ELF-1 (cell line): ENCODE data around the gene SEMA3A.

ENCODE experiments used
- DNase-seq: peaks from one replicate; pipeline ENCODE4 v3.0.0-alpha.2; 2016; ENCODE audit warnings: low read depth, low spot score

Gene SEMA3A

GRCh38 chr7:83936056-83936708 lies 258.4 kb downstream of the SEMA3A start:
- peak; percentile 44 for DNase-seq

DNA sequence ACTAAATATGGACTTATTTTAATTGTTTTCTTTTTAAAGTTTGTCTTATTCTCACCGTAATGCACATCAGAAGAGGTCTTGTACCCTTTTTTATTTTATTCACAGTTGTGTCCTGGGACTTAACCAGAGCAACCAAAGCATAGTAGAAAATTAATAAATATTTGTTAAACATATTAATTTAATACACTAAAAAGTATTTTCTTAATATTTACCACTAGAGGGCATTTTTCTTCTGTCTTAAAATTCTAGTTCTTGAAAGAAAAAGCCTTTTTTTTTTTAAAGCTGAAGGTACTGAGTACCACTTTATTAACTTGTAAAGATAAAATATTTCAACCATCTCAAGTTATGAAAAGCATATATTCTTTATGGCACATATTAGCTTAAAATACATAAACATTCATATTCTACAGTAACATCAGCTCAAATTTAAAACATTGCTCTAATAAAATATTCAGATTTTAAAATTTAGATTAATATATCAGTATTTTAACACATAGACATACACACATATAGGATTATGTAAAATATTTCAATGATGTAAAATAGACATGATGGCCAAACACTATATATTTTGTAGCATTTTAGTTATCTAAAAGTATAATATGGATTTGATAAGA lies 260.4 kb downstream of the SEMA3A start:
- DNase-seq, result no peak

DNA sequence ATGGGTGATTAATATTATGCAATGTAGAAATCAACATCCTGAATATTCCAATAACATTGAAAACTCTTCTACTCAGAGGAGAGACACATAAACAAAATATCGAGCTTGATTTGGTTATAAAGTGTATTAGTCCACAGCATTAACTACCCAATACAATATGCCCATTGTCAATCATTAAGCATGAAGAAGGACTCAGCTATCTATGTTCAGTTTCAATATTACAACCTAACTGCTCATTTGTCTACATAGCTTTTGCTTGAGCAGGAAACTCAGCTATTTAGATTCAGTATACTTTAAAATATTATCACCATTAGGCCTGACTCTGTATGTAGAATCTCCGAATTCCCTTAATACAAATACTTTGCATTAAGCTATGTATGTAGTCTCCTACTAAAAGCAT lies 262.6 kb downstream of the SEMA3A start:
- no peak for DNase-seq

- DNase-seq, result no peak
These were observed 264.3 kb downstream of the SEMA3A start for GRCh38 chr7:83930262-83930661.

GRCh38 chr7:83925860-83926259 lies 268.7 kb downstream of the SEMA3A start:
- no peak for DNase-seq

GRCh38 chr7:83921941-83922607 lies 272.5 kb downstream of the SEMA3A start:
- DNase-seq, result no peak

DNA sequence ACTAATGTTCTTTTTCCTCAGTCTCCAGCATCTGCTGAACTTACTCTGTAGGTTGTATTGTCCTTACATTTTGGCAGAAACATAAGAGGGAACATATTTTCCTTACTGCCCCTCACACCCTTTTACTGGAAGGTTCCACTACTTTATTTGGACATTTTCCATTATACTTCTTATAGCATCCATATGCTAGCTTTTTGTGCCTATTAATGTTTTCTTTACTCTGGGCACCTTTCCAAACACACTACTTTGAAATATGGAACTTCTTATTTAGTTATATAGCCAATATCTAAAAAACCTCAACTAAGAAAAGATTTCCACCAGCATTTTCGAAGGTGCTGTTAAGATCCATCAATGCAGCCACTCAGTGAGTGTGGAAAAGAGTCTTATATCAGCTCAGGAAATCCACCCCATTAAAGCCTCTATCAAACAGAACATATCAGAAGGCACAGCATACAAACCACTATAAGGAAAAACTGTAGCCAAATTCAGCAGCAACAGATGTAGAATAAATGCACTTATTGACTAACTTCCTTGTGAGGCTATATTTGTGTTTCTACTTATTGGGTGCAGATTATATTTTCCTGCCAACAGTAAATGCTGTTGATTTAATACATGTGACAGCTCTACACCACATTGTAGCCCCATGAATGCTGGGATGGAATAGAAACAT lies 273.2 kb downstream of the SEMA3A start:
- no peak for DNase-seq

- no peak for DNase-seq
These were observed 276.4 kb downstream of the SEMA3A start for GRCh38 chr7:83918142-83918541.

- DNase-seq, result no peak
These were observed 281.4 kb downstream of the SEMA3A start for GRCh38 chr7:83913174-83913573.

GRCh38 chr7:83908526-83908925 lies 286.1 kb downstream of the SEMA3A start:
- no peak for DNase-seq
